Aorta (tissue), 5 donors: Measurements from ENCODE around the gene NKX2-4. TPM values are rescaled to one million over a fixed set of nuclear protein-coding genes. Genes with fewer than 3 reads are reported as not detected.
"Not testable (repeated sequence)": the region's sequence is repeated elsewhere in the genome, so short reads cannot be mapped to it uniquely, and the experiment has no call there.

ENCODE experiments used
- ATAC-seq: fragments of 200-7000 bp; cut with Tn5 transposase; one replicate; pipeline ENCODE4 v1.9.1; 2022; ENCODE audit warnings: moderate library complexity; ENCODE audit not compliant: low FRiP score
- DNase-seq, 2 donors: peaks; one replicate each; pipeline ENCODE4 v3.0.0-alpha.2; 2020
- H3K27ac ChIP-seq, 2 donors: one replicate each; pipeline ENCODE4 v1.5.1; 2013; ENCODE audit warnings: low read length in 2 of 2, mild to moderate bottlenecking in 2 of 2, moderate library complexity in 2 of 2, control low read depth in 1 of 2, inconsistent platforms in 1 of 2, low read depth in 1 of 2
- H3K27me3 ChIP-seq, 2 donors: one replicate each; pipeline ENCODE4 v1.6.1; 2013; ENCODE audit warnings: control low read depth in 1 of 2, low read length in 1 of 2, mild to moderate bottlenecking in 1 of 2, moderate library complexity in 1 of 2; ENCODE audit not compliant: insufficient read depth in 2 of 2, control insufficient read depth in 1 of 2
- H3K36me3 ChIP-seq, 2 donors: one replicate each; pipeline ENCODE4 v1.6.1; 2013; ENCODE audit warnings: control low read depth in 1 of 2, low read length in 1 of 2, mild to moderate bottlenecking in 1 of 2; ENCODE audit not compliant: insufficient read depth in 2 of 2, control insufficient read depth in 1 of 2
- H3K4me1 ChIP-seq, 2 donors: one replicate each; pipeline ENCODE4 v1.6.1; 2013; ENCODE audit warnings: low read length in 2 of 2, control low read depth in 1 of 2, mild to moderate bottlenecking in 1 of 2, moderate library complexity in 1 of 2; ENCODE audit not compliant: insufficient read depth in 2 of 2, control insufficient read depth in 1 of 2
- H3K4me3 ChIP-seq, 2 donors: one replicate each; pipeline ENCODE4 v1.5.1; 2013; ENCODE audit warnings: low read length in 2 of 2, control low read depth in 1 of 2, mild to moderate bottlenecking in 1 of 2
- H3K9me3 ChIP-seq: one replicate; pipeline ENCODE4 v1.6.1; 2013; ENCODE audit warnings: mild to moderate bottlenecking, low read length; ENCODE audit not compliant: control insufficient read depth
- WGBS, 2 donors: extraction: QIAGEN DNeasy Blood & Tissue Kit; methylation state at CpG; one replicate each; pipeline ENCODE4 v1.1.7; 2013; 5-methylcytosine and 5-hydroxymethylcytosine counted together
- intact Hi-C, 2 donors: fragments of 100-400 bp; cut with DNase I; formaldehyde crosslinking; loops; one replicate each; pipeline versions ENCODE4 v1.14.2 to v1.15.0; 2022
- polyA plus RNA-seq, 2 donors: library from polyadenylated mRNA; stranded (reverse); fragments of 200-250 nt; gene quantifications; one replicate each; pipeline ENCODE4 v1.2.3, GENCODE V29; 2013
- total RNA-seq, 2 donors: library from RNA; stranded (reverse); fragmentation: NEBNext Ultra II Directional; extraction: Animal tissue kit (Norgen Biotek cat#: 25700); gene quantifications; one replicate each; pipeline ENCODE4 v1.2.1, GENCODE V29; 2021
- donor health status: healthy with polysubstance abuse.
- donor health status: Bipolar disorder and iron deficiency.
- donor health status: DM: no; HTN: no; CAD: no.
- donor health status: DM: no; HTN: no; CAD: no.
- donor health status: DM: yes; HTN: yes; CAD: no.

Gene NKX2-4
- total and polyA plus RNA-seq, 4 donors, result not detected

- DNase-seq, result no peak
- peaks cover 0 to 4% of the 10 kb centered on the region in 2 donors for H3K36me3 ChIP-seq
- H3K9me3 ChIP-seq, result no peaks in the 10 kb centered on the region
- no peaks in the 10 kb centered on the region for H3K4me1 ChIP-seq
- 92 to 95% methylated on average over 9 of the region's 9 CpGs for WGBS, 2 donors
- H3K27me3 ChIP-seq, result no peaks in the 10 kb centered on the region
- intact Hi-C loops, result no loop called here
- no peak for ATAC-seq
- no peak overlapping the region for H3K4me3 ChIP-seq
- H3K27ac ChIP-seq, result no peak overlapping the region
These were observed 19.6 kb downstream of the NKX2-4 start for GRCh38 chr20:21377701-21378100.

DNA sequence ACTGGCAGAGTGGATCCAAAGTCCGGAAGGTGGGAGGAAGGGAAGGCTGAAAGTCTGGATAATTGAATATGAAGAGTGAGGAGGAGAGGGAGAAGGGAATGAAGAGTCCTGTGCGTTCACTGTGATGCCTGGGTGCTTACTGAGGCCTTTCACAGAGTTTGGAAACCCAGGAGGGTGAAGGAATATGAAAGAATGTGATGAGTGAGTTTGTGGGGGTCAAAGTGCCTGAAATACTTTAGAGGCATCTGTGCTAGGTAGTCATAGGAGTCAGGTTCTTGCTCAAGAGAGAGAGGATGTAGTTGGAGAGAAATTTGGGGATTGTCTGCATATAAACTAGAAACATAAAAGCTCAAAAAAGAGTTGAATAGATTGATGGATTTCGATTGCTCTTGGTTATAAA, 20.7 kb downstream of the NKX2-4 start:
- Histone ChIP-seq H3K4me3 (no peak overlapping the region), H3K36me3 (peaks cover 0 to 2% of the 10 kb centered on the region in 2 donors)

GRCh38 chr20:21373436-21373835, 23.9 kb downstream of the NKX2-4 start:
- DNase-seq (no peak), ATAC-seq (no peak)
- Histone ChIP-seq H3K4me3 (no peak overlapping the region), H3K4me1 (no peaks in the 10 kb centered on the region), H3K36me3 (peaks cover 3 to 5% of the 10 kb centered on the region in 2 donors), H3K27ac (no peak overlapping the region), H3K9me3 (no peaks in the 10 kb centered on the region), H3K27me3 (no peaks in the 10 kb centered on the region)
- 54 to 63% methylated on average over 1 of the region's 1 CpG for WGBS, 2 donors
- intact Hi-C loops, result no loop called here

More for the DNA sequence above, 20.7 kb downstream of the NKX2-4 start:
- Histone ChIP-seq H3K4me1 (no peaks in the 10 kb centered on the region), H3K27ac (no peak overlapping the region), H3K9me3 (no peaks in the 10 kb centered on the region), H3K27me3 (no peaks in the 10 kb centered on the region)
- ATAC-seq (no peak), DNase-seq (no peak)
- intact Hi-C loops, result no loop called here
- WGBS, 2 donors, result 96 to 98% methylated on average over 3 of the region's 3 CpGs

- no peak overlapping the region for H3K4me3 ChIP-seq
- no peaks in the 10 kb centered on the region for H3K27me3 ChIP-seq
- no peaks in the 10 kb centered on the region for H3K4me1 ChIP-seq
- peaks cover 3 to 7% of the 10 kb centered on the region in 2 donors for H3K36me3 ChIP-seq
- DNase-seq (no peak), ATAC-seq (no peak)
- WGBS, 2 donors, result 88 to 94% methylated on average over 2 of the region's 2 CpGs
- intact Hi-C loops, result no loop called here
- H3K27ac ChIP-seq, result no peak overlapping the region
- H3K9me3 ChIP-seq, result no peaks in the 10 kb centered on the region
These were observed 25.3 kb downstream of the NKX2-4 start for GRCh38 chr20:21372016-21372415.

DNA sequence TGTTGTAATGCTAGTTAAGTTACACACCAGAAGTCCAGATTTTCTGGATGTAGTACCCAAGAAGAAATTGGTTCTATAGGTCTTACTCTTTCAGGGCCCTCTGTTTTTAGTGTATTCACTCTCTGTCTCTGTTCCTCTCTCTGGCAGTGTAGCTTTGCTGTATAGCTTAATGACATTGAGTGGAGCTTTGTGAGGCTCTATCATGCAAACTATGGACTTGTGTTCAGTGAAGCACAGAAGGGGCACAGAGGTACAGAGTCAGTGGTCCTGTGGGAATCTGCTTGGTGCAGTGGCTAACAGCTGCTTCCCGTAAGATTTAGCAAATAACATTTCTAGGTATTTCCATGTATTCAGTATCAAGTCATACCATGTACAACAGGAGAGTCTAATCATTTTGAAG, 26.1 kb downstream of the NKX2-4 start:
- no peaks in the 10 kb centered on the region for H3K27me3 ChIP-seq
- intact Hi-C loops, result no loop called here
- 84 to 96% methylated on average over 1 of the region's 1 CpG for WGBS, 2 donors

DNA sequence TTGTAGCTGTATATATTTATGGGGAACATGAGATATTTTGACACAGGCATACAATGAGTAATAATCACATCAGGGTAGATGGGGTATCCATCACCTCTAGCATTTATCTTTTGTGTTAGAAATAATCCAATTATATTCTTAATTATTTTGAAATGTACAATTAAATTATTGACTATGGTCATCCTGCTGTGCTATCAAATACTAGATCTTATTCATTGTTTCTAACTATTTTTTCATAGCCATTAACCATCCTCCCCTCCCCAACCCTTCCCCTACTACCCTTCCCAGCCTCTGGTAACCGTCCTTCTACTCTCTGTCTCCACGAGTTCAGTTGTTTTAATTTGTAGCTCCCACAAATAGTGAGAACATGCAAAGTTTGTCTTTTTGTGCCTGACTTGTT, 28.5 kb downstream of the NKX2-4 start:
- Histone ChIP-seq H3K27me3 (no peaks in the 10 kb centered on the region), H3K27ac (no peak overlapping the region), H3K9me3 (no peaks in the 10 kb centered on the region), H3K4me3 (no peak overlapping the region), H3K36me3 (peaks cover 3 to 5% of the 10 kb centered on the region in 2 donors), H3K4me1 (no peaks in the 10 kb centered on the region)
- WGBS, 2 donors, result 39 to 95% methylated on average over 2 of the region's 2 CpGs
- intact Hi-C loops, result no loop called here
- ATAC-seq (no peak), DNase-seq (no peak)

More for the DNA sequence above, 26.1 kb downstream of the NKX2-4 start:
- Histone ChIP-seq H3K27ac (no peak overlapping the region), H3K36me3 (peaks cover 3 to 5% of the 10 kb centered on the region in 2 donors), H3K4me1 (no peaks in the 10 kb centered on the region), H3K9me3 (no peaks in the 10 kb centered on the region), H3K4me3 (no peak overlapping the region)
- ATAC-seq, result no peak
- DNase-seq, result no peak

- H3K4me1 ChIP-seq, H3K4me3 ChIP-seq, intact Hi-C loops, H3K27ac ChIP-seq, DNase-seq, H3K27me3 ChIP-seq, ATAC-seq, H3K9me3 ChIP-seq: not testable (repeated sequence)
- WGBS, 2 donors, result 59 to 77% methylated on average over 9 of the region's 9 CpGs
- peaks cover 3 to 15% of the 10 kb centered on the region in 2 donors for H3K36me3 ChIP-seq
These were observed 31.1 kb downstream of the NKX2-4 start for GRCh38 chr20:21366273-21366672.

DNA sequence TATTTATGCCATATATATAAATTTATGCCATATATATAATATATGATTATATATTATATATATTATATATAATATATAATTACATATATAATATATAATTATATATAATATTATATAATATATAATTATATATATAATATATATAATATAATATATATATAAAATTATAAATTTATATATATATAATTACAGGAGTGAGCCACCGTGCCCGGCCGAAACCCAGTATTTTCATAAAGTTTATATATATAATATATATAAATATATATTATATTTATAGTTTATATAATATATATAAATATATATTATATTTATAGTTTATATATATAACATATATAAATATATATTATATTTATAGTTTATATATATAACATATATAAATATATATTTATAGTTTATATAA, 31.6 kb downstream of the NKX2-4 start:
- ATAC-seq (no peak), DNase-seq (no peak)
- peaks cover 0 to 2% of the 10 kb centered on the region in 2 donors for H3K4me1 ChIP-seq
- no peaks in the 10 kb centered on the region for H3K27me3 ChIP-seq
- WGBS, 2 donors, result 98 to 100% methylated on average over 3 of the region's 3 CpGs
- intact Hi-C loops, result no loop called here
- no peak overlapping the region for H3K27ac ChIP-seq
- no peak overlapping the region for H3K4me3 ChIP-seq
- H3K36me3 ChIP-seq, result peaks cover 3 to 15% of the 10 kb centered on the region in 2 donors
- no peaks in the 10 kb centered on the region for H3K9me3 ChIP-seq

DNA sequence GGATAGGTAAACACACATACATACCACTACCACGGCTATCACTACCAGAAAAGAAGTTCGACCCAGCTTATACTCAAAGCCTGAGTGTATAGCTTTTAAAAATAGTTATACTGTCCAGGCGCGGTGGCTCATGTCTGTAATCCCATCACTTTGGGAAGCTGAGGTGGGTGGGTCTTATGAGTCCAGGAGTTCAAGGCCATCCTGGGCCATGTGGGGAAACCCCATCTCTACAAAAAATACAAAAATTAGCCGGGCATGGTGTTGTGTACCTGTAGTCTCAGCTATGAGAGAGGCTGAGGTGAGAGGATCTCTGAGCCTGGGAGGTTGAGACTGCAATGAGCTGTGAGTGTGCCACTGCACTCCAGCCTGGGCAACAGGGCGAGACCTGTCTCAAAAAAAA, 32.9 kb downstream of the NKX2-4 start:
- intact Hi-C loops, result no loop called here

More for the DNA sequence above, 32.9 kb downstream of the NKX2-4 start:
- Histone ChIP-seq H3K4me1 (peaks cover 0 to 2% of the 10 kb centered on the region in 2 donors), H3K36me3 (peaks cover 3 to 16% of the 10 kb centered on the region in 2 donors), H3K27me3 (no peaks in the 10 kb centered on the region), H3K9me3 (no peaks in the 10 kb centered on the region), H3K4me3 (no peak overlapping the region), H3K27ac (no peak overlapping the region)
- 92 to 94% methylated on average over 6 of the region's 6 CpGs for WGBS, 2 donors
- no peak for DNase-seq
- no peak for ATAC-seq
